ENCODE measurements around the gene GPATCH1.
A peak's percentile ranks its signal among the peaks of the same experiment; 100 is the strongest.
"Not testable (repeated sequence)": the region's sequence is repeated elsewhere in the genome, so short reads cannot be mapped to it uniquely, and the experiment has no call there.

Gene GPATCH1, protein sequence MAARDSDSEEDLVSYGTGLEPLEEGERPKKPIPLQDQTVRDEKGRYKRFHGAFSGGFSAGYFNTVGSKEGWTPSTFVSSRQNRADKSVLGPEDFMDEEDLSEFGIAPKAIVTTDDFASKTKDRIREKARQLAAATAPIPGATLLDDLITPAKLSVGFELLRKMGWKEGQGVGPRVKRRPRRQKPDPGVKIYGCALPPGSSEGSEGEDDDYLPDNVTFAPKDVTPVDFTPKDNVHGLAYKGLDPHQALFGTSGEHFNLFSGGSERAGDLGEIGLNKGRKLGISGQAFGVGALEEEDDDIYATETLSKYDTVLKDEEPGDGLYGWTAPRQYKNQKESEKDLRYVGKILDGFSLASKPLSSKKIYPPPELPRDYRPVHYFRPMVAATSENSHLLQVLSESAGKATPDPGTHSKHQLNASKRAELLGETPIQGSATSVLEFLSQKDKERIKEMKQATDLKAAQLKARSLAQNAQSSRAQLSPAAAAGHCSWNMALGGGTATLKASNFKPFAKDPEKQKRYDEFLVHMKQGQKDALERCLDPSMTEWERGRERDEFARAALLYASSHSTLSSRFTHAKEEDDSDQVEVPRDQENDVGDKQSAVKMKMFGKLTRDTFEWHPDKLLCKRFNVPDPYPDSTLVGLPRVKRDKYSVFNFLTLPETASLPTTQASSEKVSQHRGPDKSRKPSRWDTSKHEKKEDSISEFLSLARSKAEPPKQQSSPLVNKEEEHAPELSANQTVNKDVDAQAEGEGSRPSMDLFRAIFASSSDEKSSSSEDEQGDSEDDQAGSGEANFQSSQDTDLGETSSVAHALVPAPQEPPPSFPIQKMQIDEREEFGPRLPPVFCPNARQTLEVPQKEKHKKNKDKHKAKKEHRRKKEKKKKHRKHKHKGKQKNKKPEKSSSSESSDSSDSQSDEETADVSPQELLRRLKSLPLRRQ

DNA sequence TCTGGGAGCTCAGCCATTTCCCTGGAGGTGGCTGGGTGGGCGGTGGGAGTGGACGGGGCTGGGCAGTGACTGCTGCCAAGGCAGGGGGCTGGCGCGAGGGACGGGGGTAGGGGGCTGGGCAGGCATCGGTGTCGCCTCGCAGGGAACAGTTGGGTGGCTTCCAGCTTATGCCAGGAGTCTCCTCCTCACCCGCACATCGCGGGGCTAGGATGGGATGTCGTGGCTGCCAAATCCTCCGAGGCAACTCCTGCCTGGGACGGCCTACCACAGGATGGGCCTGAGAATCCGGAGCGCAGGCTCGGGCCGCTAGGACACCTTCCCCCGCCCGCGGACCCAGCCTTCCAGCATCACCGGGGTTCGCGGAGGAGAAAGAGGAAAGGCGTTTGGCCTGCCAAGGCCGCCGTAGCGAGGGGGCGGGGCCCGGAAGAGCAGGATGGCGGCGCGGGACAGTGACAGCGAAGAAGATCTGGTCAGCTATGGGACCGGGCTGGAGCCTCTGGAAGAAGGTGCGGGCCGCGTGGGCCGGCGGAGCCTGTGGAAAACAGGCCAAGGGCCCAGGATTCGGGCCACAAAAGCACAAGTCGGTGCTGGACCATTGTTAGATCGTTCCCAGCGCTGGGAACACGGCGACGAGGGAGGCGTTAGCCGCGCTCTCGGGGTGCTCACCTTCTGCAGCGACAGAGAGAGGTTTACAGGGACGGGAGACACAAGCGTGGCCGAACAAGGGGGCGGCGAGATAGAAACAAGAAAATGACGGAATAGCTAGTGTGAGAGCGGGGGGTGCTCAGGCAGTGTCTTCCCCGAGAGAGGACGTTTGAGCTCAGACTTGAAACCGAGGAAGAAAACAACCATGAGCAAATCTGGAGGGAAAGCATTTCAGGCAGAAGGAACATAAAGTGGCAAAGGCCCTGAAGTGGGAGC, at the start of gene GPATCH1:
TSS of gene GPATCH1 (plus strand) at position 421 of the 921 bp plus-strand sequence. CDS start at position 434, 13 bp downstream.
- peak; percentile 74 to 83 (median 78) for DNase-seq (ENCODE audit: low read depth in 2 of 3, low spot score in 1 of 3)

DNA sequence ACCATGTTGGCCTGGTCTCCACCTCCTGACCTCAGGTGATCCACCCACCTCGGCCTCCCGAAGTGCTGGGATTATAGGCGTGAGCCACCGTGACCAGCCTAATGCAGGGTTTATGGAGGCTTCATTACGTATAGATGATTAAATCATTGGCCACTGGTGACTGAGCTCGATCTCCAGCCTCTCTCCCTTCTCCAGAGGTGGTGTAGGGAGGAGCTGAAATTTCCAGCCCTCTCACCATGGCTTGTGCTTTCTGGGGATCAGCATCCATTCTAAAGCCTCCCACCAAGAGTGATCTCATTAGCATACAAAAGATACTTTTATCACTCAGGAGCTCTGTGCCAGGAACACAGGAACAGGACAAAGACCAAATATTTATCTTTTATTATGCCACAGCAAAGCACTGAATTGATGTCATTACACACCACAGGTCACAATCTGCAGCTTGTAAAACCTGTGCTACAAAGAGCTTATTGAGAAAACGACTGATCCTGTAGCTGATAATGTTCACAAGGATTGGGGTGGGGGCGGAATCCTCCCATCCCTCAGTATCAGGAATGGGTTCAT, 48.7 kb upstream of the GPATCH1 start:
- DNase-seq (ENCODE audit: low read depth in 2 of 3, low spot score in 1 of 3): no peak

DNA sequence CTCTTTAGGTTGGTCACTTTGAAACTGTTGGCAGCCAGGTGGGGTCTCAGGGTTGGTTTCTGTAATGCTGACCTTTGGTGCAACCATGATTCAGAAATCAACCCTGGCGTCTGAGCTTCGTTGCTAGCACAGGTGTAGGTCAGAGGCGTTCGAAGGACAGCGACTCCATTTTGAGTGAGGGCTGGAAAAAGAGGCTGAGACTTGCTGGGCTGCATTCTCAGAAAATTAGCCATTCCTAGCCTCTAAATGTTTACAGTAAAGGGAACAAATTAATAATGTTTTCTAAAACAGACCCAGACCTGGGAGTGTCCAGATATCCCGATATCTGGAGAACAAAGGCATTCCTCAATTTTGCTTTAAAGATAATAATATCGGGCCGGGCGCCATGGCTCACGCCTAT, 45.5 kb upstream of the GPATCH1 start:
- no peak for DNase-seq (ENCODE audit: low read depth in 2 of 3, low spot score in 1 of 3)

DNA sequence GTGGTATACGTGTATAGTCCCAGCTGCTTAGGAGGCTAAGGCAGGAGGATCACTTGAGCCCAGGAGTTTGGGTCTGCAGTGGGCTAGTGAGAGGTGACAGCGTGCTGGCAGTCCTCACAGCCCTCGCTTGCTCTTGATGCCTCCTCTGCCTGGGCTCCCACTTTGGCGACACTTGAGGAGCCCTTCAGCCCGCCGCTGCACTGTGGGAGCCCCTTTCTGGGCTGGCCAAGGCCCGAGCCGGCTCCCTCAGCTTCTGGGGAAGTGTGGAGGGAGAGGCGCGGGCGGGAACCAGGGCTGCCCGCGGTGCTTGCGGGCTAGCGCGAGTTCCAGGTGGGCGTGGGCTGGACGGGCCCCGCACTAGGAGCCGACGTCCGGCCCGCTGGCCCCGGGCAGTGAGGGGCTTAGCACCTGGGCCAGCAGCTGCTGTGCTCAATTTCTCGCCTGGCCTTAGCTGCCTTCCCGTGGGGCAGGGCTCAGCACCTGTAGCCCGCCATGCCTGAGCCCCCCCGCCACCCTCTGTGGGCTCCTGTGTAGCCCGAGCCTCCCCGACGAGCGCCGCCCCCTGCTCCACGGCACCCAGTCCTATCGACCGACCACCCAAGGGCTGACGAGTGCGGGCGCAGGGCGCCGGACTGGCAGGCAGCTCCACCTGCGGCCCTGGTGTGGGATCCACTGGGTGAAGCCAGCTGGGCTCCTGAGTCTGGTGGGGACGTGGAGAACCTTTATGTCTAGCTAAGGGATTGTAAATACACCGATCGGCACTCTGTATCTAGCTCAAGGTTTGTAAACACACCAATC, 44.4 kb upstream of the GPATCH1 start:
- DNase-seq (ENCODE audit: low read depth in 2 of 3, low spot score in 1 of 3): not testable (repeated sequence)

DNA sequence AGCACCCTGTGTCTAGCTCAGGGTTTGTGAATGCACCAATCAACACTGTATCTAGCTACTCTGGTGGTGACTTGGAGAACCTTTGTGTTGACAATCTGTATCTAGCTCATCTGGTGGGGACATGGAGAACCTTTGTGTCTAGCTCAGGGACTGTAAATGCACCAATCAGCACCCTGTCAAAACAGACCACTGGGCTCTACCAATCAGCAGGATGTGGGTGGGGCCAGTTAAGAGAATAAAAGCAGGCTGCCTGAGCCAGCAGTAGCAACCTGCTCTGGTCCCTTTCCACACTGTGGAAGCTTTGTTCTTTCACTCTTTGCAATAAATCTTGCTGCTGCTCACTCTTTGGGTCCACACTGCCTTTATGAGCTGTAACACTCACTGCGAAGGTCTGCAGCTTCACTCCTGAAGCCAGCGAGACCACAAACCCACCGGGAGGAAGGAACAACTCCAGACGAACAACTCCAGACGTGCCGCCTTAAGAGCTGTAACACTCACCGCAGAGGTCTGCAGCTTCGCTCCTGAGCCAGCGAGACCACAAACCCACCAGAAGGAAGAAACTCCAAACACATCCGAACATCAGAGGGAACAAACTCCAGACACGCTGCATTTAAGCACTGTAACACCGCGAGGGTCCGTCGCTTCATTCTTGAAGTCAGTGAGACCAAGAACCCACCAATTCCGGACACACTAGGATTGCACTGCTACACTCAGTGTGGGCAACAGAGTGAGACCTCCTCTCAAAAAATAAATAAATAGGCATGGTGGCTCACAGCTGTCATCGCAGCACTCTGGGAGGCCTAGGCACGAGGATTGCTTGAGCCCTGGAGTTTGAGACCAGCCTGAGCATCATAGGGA, 43.6 kb upstream of the GPATCH1 start:
- DNase-seq (ENCODE audit: low read depth in 2 of 3, low spot score in 1 of 3): not testable (repeated sequence)

DNA sequence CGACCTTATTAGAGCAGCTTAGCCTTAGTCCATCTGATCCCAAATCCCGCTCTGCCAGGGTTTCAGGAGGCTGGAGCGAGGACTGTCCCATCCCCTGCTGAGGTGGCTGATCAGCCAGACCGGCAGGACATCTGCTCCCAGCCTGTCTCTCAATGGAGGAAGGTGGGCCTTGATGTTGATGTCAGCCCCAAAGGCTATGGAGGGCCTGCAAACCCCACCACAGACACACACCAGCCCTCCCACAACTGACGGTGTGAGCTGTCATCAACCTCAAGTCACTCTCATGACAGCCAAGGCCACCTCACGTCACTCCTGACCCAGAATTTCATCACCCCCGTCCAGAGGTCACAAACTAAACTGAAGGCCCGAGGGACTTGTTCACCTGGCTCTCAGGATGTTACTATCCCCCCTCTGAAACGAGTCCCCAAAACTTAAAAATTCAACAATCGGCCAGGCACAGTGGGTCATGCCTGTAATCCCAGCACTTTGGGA, 41.8 kb upstream of the GPATCH1 start:
- DNase-seq (ENCODE audit: low read depth in 2 of 3, low spot score in 1 of 3): no peak

DNA sequence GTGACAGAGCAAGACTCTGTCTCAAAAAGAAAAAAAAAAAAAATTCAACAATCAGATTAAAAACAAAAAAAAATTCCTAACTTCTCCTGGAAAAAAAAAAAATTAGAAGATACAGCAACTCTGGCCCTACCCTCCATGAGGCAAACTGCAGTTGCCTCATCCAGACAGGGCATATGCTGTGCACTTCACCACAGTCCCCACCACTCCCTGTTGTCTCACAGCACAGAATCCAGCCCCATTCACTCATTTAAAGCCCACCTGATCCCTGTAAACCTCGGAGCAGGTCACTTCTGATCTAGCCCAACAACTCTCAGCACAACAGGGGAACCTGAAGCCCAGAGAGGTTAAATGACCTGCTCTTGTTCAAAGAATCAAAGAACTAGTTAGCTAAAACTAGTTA, 41.2 kb upstream of the GPATCH1 start:
- no peak for DNase-seq (ENCODE audit: low read depth in 2 of 3, low spot score in 1 of 3)

DNA sequence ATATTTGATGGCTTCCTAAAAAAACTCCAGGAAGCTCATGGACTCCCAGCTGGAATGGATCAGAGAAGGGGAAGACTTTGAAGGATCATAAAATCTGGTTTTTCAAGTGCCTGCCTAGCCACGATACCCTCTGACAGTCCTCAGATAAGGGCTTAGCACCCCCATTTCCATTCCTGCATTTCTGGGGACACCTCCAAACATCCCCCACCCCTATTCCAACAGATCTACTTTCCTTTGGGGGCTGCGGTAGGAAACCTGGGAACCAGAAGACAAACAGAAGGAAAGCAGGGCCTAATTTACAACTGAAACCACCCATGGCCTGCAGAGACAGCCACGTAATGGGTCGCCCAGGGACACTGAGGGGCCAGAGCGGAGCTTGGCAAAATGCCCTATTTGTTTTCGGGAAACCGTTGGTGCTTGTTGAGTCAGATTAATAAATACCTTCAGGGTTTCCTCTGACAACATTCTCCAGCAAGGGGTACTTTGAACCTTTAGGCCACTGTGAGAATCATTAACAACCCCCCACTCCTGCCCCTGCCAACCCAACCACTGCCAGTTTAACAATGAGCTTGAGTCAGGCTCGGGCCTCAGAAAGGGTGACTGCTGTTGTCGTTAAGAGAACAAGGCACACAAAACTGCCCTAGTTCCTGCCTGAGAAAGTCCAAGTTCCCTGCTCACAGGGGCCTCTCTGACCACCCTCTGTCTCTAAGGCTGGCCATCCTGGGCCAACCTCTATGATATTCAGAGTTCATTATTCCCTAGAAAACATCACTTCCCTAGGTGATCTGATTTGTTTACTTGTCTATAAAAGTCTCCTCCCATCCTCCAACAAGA, 39.8 kb upstream of the GPATCH1 start:
- no peak for DNase-seq (ENCODE audit: low read depth in 2 of 3, low spot score in 1 of 3)

DNA sequence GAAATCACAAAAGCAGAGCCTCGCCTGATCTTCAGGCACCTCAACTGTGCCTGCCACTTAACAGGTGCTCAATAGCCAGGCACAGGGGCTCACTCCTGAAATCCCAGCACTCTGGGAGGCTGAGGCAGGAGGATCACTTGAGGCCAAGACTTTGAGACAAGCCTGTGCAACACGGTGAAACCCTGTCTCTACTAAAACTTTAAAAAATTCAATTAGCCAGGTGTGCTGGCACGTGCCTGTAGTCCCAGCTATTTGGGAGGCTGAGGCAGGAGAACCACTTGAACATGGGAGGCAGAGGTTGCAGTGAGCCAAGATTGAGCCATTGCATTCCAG, 39.2 kb upstream of the GPATCH1 start:
- DNase-seq (ENCODE audit: low read depth in 2 of 3, low spot score in 1 of 3): not testable (repeated sequence)

DNA sequence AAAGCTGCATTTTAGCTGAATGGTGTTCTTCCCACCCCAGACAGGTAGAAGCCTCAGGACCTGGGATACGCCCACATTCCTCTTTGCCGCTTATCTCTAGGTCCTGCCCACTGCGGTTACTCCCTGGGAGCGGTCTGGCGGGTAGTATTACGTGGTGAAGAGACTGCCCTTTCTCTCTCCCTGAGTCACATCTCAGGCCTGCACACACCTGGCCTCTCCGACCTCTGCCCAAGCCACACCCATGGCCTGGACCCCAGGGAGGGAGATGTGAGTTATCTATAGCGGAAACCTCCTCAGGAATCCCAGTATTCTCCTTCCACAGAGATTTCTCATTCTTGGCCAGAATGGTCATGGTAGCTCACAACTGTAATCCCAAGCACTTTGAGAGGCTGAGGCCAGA, 33.6 kb upstream of the GPATCH1 start:
- no peak for DNase-seq (ENCODE audit: low read depth in 2 of 3, low spot score in 1 of 3)

DNA sequence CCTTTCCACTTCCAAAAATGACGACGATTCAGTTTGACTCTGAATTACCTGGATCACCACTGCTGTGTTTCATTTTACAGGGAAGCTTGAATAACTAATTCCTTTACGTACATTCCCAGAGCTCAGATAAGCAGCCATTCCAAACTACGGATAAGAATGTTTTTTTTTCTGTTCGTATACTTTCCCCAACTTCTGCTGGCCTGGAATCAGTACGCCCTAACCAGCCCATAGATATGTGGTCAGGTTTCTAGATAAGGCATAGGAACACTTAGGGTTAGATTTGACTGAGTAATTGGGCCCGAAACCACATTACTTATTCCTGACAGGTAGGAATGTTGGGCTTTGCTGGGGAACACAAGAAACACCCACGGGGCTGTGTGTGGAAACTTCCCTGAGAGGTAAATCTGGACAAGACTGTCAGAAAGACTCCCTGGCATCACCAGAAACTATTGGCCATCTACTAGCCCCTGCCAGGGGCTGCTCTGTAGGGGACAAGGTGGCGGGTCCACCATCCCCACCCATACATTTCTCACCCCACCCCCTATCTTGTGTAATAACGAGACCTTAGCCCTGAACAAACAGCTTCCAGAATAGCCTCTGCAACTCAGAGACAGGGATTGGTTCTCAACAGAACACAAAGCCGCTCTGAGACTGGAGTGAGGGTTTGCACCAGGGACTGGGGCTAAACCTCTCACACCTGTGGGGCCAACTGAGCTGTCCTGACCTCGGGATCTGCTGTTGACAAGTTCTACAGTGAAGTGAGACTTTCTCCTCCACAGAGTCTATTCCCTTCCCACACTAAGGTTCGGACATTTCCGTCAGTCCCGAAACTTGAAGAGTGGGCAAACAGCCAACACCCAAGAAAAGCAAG, 31.9 kb upstream of the GPATCH1 start:
- DNase-seq (ENCODE audit: low read depth in 2 of 3, low spot score in 1 of 3): no peak

DNA sequence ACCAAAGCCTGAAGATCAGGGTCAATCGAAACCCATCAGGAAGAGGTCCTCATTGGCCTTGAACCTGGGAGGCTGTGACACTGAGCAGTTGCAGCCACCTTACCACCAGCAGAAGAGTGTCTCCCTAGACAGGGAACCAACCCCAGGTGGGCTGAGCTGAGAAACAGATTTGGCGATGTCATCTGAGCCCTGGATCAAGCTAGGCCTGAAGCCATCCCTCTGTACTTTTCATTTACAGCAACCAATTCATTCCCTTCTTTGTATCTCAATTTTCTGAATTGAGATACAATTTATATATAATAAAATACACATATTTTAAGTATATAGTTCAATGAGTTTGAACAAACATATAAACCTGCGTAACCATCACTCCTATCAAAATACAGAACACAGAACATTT, 30.9 kb upstream of the GPATCH1 start:
- no peak for DNase-seq (ENCODE audit: low read depth in 2 of 3, low spot score in 1 of 3)

DNA sequence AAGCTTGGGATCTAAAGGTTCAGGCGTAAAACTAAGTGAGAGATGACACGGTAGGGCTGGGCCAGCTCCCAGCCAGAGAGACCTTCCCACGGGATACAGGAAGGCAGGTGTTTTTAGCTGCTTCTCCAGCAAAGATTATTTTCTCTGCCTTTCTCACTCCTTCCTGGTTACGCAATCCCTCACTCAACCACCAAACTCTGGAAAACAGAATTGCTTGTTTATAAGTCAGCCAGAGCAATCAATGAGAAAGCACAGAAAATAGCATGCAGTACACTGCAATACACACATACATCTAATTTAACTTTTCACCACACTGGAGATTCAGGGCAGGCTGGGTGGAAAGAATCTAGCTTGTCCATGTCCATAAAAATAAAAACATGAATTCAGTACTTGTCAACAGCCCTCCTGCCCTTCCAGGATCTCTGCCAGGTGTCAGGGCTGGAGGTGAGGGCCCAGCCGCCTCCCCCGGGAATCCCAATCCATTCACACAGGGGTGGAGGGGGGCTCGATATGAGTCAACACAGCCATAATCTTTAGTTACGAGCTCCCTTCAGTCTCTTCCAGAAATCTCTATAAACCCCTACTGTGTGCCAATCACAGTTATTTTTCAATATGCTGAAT, 28.5 kb upstream of the GPATCH1 start:
- no peak for DNase-seq (ENCODE audit: low read depth in 2 of 3, low spot score in 1 of 3)

DNA sequence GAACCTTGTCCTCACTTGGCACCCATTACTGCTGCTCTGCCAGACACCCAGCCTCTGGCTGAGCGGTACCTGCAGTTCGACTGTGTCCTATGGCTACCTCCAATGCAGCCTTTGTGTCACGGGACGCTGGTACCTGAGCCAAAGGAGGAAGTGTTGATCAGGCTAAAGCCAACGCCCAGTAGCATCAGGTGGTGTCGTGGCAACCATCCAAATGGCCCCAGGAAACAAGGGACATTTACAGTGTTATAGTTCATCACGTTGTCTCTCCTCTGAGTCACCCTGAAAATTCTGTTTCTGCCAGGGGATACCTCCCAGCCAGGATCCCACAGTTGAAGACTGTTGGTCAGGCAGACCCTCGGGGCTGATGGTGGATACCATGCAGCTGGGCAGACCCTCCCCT, 26.4 kb upstream of the GPATCH1 start:
- DNase-seq (ENCODE audit: low read depth in 2 of 3, low spot score in 1 of 3): no peak

DNA sequence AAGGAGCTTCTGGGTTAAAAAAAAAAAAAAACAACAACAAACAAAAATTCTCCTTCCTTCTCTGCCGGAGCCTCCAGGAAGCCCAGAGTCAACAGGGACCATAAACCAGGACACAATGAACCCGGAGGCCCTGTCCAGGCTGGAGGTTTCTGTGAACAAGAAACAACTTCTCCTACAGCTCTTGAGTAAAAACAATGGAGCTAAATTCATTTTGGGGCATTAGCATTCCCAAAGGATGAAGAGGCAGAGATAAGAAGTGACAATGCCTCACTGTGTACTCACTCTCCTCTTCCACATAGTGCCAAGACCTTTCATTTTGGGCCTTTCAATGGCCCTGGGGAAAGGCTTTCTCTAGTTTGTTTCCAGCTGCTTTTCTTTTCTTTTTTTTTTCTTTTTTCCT, 25.3 kb upstream of the GPATCH1 start:
- DNase-seq (ENCODE audit: low read depth in 2 of 3, low spot score in 1 of 3): no peak

DNA sequence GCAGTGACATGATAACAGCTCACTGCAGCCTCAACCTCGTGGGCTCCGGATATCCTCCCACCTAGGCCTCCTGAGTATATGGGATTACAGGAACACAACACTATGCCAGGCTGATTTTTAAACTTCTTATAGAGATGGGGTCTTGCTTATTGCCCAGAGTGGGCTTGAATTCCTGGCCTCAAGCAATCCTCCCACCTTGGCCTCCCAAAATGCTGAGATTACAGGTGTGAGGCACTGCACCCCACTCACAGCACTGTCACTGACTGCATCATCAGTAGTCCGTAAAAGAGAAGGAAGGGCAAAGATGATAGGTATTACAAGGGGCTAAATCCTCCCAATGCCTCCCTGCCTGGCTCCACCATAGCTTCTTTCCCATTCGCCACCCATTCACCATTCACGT, 20.4 kb upstream of the GPATCH1 start:
- DNase-seq (ENCODE audit: low read depth in 2 of 3, low spot score in 1 of 3): no peak

DNA sequence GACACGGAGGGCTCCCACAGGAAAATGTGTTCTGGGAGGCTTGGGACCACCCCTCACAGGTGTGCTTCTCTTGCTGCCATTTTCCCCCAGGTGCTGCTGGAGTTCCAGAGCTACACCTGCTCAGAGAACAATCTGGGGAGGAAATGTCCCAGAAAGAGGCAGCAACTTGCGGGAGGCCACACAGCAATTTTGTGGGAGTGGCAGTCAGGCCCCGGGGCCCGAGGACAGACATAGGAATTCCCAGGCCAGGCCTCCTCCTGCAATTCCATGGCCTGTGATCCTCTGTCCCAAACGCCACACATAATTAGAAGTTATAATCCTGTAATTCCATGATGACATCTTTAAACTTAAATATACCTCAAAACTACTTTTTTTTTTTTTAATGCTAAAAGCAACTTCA, 18.1 kb upstream of the GPATCH1 start:
- no peak for DNase-seq (ENCODE audit: low read depth in 2 of 3, low spot score in 1 of 3)

Data from stimulated activated CD4-positive, alpha-beta T cell treated with anti-CD3 and anti-CD28 coated beads, Interleukin-12 subunit alpha, Interleukin-12 subunit beta, amount 100 ng/mL, for 48 hours (primary cell).